HG03159 (cell line): ENCODE data around the gene SARNP.

Experiments
- ATAC-seq: cut with Tn5 transposase; IDR thresholded peaks from one replicate; pipeline ENCODE4 v1.9.1; 2021; ENCODE audit warnings: mild to moderate bottlenecking, moderate library complexity; ENCODE audit not compliant: unreplicated experiment

The SARNP gene

DNA sequence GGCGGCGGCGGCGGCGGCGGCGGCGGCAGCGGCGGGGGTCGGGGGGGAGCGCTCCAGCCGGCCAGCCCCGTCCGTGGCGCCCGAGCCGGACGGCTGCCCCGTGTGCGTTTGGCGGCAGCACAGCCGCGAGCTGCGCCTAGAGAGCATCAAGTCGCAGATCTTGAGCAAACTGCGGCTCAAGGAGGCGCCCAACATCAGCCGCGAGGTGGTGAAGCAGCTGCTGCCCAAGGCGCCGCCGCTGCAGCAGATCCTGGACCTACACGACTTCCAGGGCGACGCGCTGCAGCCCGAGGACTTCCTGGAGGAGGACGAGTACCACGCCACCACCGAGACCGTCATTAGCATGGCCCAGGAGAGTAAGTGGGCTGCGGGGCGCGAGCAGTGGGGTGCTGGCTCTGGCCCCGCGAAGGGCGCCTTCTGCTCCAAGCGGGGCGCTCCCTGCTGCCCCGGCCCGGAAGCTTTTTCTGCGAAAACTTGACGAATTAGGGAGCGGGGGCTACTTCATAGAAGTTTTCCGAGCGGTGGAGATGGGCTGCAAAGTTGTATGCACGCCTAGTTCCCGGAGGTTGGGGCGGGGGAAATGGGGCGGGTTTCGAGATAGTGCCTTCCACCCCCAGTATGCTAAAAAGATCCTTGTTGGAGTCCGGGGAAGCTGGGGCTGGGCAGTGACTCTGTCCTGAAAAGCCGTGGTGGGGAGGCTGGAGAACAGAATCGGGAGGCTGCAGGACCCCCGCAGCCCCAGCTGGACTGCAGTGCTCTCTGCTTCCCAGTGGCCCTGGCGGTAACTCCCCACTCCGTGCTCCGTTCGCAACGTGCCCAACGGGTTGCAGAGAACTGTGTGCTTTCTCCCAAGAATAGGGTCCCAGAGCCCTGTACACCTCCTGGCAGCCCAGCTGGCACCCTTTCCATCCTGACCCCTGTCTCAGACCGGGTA is 73.9 kb downstream of the SARNP start:
- peak; percentile 40 for ATAC-seq

GRCh38 chr12:55742719-55743405 is 74.7 kb downstream of the SARNP start, which contains the start of gene GDF11:
Gene GDF11, plus strand, starts transcription at chr12:55743122. Its CDS starts 195 bp downstream, at chr12:55743317.
- ATAC-seq, result peak; percentile 23

DNA sequence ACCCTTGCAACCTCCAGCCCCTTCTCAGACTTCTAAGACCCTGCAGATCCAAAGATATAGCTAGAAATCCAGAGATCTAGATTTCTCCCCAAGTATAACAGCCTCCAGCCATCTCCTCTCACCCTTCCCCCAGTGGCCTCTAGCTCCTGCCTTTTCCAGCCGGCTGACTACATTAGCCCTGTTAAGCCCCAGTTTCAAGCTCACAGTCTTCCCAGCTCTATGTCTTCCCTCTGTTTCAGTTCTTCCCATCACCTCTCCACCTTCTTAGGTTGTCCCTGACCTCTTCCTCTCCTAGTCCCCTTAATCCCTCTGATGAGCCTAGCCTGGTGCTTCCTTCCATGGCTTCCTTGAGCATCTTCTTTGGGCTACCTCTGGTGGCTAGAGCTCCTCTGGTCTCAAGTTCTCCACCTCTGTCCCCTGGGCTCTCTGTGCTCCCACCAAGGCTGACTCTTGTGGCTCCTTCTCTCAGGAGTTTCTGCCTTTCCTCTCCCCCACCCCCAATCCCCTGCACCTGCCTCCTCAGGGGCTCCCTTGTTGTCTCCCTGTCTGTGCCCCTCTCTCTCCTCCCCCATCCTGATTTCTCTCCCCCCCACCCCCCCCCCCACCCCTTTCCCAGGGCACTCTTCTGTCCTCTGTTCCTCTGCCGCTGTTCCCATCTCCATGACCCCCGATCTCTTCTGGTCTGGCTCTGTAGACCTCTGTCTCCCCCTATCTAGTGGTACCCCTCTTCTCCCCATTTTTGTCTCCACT is 75.4 kb downstream of the SARNP start:
- ATAC-seq, result no peak

- no peak for ATAC-seq
Observed at GRCh38 chr12:55739025-55739378, 78.5 kb downstream of the SARNP start.

- peak; percentile 81 for ATAC-seq
Observed at GRCh38 chr12:55738123-55739024, 79.2 kb downstream of the SARNP start.

DNA sequence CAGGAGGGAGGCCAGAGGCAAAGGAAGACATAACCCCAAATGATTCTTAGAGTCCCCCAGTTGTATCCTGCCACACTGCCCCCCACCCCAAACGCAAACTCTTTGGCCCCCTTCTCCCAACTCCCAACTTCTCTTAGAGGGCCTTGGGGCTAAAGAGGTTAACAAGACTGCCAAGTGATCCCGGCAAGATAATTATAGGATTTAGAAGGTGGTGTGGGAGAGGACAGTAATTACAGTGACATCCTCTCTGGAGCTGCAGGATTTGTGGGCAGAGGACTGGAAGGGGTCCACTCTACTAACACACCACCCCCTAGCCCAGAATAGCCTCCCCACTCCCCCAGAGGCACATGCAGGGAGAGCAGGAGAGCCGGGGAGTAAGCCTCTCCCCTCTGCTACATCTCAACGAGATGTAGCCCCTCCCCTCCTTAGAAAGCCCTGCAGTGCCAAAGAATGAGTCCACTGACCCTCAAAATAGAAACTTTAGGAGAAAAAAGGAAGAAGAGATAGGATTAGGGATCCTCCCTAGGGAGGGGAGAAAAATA is 79.9 kb downstream of the SARNP start:
- ATAC-seq, result no peak

GRCh38 chr12:55736780-55737580 is 80.5 kb downstream of the SARNP start:
- ATAC-seq, result no peak

DNA sequence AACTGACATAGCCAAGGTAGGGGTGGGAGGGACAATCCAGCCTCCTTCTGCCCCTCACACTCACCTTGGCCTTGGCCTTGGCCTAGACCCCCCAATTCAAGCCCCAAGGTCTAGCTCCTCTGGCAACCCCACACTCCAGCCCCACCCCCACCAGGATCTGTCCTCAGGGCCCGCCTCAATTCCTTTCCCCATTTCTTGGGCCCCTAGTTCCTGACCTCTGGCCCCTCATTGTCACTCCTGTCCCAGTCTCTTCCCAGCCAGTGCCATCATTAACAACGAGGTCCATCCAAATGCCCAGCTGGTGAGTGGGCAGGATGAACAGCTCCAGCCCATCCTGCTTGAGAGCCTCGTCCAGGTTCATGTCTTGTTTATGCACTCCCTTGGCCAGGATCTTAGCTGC is 81.4 kb downstream of the SARNP start:
- no peak for ATAC-seq

DNA sequence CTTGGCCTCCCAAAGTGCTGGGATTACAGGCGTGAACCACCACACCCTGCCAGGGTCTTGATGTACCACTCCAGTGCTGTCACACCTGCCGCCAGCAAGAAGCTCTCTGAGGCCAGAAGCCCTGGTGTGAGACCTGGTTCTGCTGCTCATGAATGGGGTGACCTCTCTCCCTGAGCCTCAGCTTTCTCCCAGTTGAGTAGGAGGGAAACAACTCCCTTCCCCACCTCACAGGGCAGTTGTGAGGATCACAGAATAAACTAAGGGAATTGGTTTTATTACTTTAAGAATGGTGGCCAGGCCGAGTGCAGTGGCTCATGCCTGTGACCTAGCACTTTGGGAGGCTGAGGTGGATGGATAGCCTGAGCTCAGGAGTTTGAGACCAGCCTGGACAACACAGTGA is 82.9 kb downstream of the SARNP start:
- no peak for ATAC-seq

DNA sequence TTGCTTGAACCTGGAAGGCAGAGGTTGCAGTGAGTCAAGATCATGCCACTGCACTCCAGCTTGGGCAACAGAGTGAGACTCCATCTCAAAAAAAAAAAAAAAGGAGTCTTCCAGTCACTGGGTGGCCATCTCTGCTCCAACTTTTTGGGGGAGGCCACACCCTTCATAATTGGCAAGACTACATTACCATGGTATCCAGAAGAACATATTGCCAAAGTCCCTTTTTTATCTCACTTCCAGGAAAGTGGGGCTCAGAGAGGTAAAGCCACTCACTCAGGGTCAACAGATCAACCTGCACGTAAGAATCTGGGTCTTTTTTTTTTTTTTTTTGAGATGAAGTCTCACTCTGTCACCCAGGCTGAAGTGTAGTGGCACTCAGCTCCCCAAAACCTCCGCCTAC is 83.7 kb downstream of the SARNP start:
- no peak for ATAC-seq

GRCh38 chr12:55733021-55733555 is 84.4 kb downstream of the SARNP start:
- no peak for ATAC-seq

GRCh38 chr12:55732288-55732687 is 85.2 kb downstream of the SARNP start:
- no peak for ATAC-seq

DNA sequence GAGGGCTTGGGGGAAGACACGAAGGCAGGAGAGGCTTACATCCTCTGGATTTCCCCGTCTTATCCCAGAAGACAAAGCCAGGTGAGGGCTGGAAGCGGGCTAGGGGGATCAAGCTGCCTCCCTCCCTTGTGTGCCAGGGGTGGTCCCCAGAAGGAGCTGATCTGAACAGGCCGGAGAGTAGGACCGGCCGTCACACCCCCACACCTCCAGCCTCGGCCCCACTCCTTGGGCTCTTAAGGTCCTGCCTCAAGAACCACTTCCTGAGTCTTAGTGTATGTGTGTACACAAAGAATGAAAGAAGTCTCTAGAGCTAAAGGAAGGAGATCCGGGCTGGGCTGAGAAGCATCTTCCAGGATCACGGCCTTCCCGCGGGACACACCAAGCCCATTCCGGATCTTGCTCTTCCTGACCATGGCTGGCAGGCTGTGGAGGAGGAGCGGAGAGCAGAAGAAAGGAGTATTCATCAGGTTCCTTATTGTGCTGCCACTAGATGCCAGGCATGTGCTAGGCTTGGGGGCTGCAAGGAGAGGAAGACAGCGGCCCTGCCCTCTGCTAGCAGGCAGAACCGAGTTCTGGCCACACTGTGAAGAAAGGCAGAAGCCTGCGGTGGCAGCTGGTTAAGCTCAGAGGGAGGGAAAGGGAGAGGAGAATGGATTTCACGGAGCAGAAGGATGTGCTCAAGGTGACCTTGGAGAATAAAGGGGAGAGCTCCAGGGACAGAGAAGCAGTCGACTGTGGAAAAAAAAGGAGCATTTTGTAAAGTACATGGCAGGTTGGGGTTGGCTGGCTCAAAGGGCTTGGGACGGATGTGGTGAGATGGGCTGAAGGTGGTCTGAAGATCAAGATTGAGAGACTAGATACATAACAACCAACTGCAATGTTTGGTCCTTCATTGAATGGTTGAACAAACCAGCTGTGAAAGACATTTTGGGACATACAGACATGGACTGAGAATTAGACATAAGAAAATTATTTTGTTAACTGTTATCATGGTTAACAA is 87.4 kb downstream of the SARNP start:
- ATAC-seq, result peak; percentile 39

DNA sequence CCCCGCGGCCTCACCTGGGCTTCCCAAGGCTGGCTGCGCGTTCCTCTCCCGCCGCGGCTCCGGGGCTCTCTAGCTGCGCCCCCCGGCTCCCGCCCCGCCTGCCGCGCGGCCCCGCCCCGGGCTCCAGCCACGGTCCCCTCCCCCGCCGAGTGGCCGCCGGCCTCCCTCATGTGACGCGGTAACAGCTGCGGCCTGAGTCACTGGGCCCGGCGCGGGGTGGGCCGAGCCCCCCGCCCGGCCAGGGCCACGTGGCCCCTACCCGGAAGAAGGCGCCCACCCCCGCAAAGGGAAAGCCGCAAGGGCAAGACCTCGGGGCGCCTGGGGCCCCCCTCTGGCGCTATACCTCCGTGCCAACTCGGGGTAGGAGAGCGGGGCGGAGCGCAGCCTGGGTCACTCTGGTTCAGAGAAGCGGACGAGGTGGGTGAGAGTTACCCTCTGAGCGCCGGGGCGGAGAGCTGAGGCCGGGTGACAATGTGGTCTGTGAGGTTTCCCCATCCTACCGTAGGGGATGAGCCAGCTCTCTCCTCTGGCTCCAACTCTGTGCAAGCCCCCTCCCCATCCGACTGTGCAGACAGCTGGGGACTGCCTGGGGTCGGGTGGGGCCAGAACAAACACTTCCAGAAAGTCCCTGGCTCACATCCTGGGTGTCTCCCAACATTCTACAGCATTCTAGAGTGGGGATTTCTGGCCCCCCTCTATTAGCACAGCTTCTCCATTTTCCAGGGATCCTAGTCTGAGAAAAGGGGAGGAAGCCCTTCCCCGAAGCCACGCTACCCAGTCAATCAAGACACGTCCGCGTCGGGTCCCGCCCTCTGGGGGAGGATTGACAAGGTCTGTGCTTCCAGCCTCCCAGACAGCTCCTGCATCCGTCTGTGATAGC is 88.3 kb downstream of the SARNP start, which contains the start of gene CD63:
TSS of gene CD63 (minus strand) at position 71 of the 880 bp plus-strand sequence. CDS start 668 bp downstream, outside the sequence.
- ATAC-seq, result peak; percentile 61

DNA sequence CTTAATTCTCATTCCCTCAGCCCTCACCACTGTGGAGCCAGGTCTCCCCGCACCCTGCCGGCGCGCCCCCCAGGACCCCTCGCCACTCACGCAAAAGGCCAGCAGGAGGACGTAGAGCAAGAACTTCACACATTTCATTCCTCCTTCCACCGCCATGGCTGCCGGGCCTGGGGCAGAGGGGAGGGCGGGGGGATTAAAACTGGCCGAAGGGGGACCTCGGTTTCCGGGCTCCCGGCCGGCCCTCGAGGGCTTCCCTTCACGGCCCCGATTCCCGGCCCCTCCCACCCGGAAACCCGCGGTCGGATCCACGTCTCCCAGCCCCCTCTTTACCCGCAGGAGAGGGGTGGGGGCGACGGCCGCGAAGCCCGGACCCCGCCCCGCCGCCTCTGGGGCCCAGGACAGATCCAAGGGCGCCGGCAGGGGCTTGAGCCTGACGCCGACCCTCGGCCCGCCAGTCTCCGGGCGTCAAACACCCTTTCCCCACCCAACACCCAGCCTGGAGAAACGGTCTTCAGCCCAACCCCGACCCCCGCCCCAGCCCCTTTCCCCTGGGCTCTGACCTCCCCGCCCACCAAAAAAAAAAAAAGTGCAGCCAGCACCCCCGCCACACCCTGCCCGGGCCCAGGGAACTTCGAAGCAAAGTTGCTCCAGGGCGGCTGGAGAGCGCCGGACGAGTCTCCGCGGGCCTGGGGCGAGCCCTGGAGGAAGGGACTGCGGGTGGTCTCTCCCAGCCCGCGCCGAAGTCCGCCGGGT is 89.2 kb downstream of the SARNP start:
- peak; percentile 10 for ATAC-seq

DNA sequence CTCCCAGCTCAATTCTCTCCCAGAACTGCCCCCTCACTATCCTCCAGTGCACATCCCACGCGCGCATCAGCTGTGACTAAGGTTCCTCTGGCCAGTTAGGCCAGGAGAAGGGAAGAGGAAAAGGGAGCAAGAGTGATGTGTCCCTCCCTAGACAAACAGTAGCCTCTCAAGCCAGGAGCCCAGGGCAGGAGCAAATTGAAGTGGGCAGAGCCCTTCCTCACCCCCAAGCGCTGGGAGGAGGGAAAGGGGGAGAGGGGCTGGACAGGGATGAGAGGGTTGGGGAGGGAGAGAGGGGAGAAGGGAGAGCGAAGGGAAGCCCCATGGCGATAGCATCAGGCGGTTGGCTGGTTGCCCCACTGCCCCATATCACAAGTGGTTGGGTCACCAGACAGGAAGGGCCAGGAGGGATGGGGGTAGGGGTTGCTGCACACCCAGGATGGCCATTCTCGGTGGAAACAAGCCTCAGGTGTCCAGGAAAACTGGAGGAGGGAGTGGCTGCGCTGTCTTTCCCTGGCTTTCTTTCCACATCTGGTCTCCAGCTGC is 89.8 kb downstream of the SARNP start:
- no peak for ATAC-seq
